Measurements from ENCODE around the gene NDUFS8. TPM values are rescaled to one million over a fixed set of nuclear protein-coding genes. Genes with fewer than 3 reads are reported as not detected.

Gene NDUFS8
- total and polyA plus RNA-seq, 2 donors (not counting 1 experiment from before 2014, with no cell fraction given) = 73.9 to 84.6 TPM

GRCh38 chr11:68044898-68045351 lies 14.4 kb downstream of the NDUFS8 start:
- 96% methylated on average over 12 of the region's 18 CpGs for WGBS (ENCODE audit: insufficient coverage)
- Histone ChIP-seq H3K36me3 (replicated peaks in 1 of 2; ENCODE audit: control extremely low read depth in 1 of 2, control insufficient read depth in 1 of 2, extremely low read depth in 1 of 2, insufficient read depth in 2 of 2, low read length in 1 of 2) (peaks cover 0 to 58% of the 10 kb centered on the region in 2 experiments), H3K27ac (ENCODE audit: low read length in 2 of 2) (no peak overlapping the region), H3K4me1 (ENCODE audit: control insufficient read depth in 2 of 2, insufficient read depth in 2 of 2, low read length in 2 of 2) (peaks cover 12 to 18% of the 10 kb centered on the region in 2 donors), H3K79me2 (ENCODE audit: control insufficient read depth, insufficient read depth, low read length) (peaks cover 20% of the 10 kb centered on the region), H4K20me1 (ENCODE audit: control insufficient read depth, insufficient read depth, low read length, poor library complexity, severe bottlenecking) (peaks cover 33% of the 10 kb centered on the region), H3K4me2 (replicated peaks; ENCODE audit: low read depth, low read length, poor library complexity, severe bottlenecking) (no peak overlapping the region), H2AFZ (ENCODE audit: insufficient read depth, low read depth, low read length, poor library complexity, severe bottlenecking) (no peak overlapping the region), H3K4me3 (ENCODE audit: control extremely low read depth in 1 of 5, extremely low read depth in 1 of 5, insufficient read depth in 1 of 5, low read depth in 2 of 5, low read length in 4 of 5) (no peak overlapping the region), H3K9me3 (ENCODE audit: control extremely low read depth in 1 of 3, control insufficient read depth in 2 of 3, insufficient read depth in 1 of 3, low read length in 2 of 3) (no peaks in the 10 kb centered on the region), H3K27me3 (replicated peaks in 1 of 4; ENCODE audit: control extremely low read depth in 1 of 4, control insufficient read depth in 3 of 4, insufficient read depth in 4 of 4, low read length in 3 of 4) (no peaks in the 10 kb centered on the region), H3K9ac (ENCODE audit: low read length) (no peak overlapping the region)
- no peak for ATAC-seq (ENCODE audit: low read depth)
- ChIA-PET POLR2A (no interaction called here), CTCF (interaction anchor here (0.9 kb wide), 1 partner anchor 254 kb away, joined by 3 read pairs; no protein-coding TSS in a partner anchor)
- Mint-ChIP-seq H3K27me3 (no peaks in the 10 kb centered on the region), H3K27ac (peak overlapping the region; percentile 46), H3K4me3 (no peak overlapping the region), H3K9me3 (ENCODE audit: insufficient read depth) (no peaks in the 10 kb centered on the region), H3K4me1 (peaks cover 14% of the 10 kb centered on the region)
- TF ChIP-seq EZH2 (IDR thresholded peaks at IDR 0.05; ENCODE audit: borderline replicate concordance, insufficient read depth, low read depth, low read length, poor library complexity, severe bottlenecking) (no peak), CTCF (IDR thresholded peaks at IDR 0.05) (no peak)
- intact Hi-C loops (cut with micrococcal nuclease) = no loop called here
- no peak for DNase-seq

- Mint-ChIP-seq H3K4me1 (no peaks in the 10 kb centered on the region), H3K9me3 (ENCODE audit: insufficient read depth) (no peaks in the 10 kb centered on the region), H3K4me3 (no peak overlapping the region), H3K27me3 (no peaks in the 10 kb centered on the region), H3K27ac (peak overlapping the region; percentile 41)
- Histone ChIP-seq H2AFZ (ENCODE audit: insufficient read depth, low read depth, low read length, poor library complexity, severe bottlenecking) (no peak overlapping the region), H3K4me2 (replicated peaks; ENCODE audit: low read depth, low read length, poor library complexity, severe bottlenecking) (no peak overlapping the region), H3K36me3 (replicated peaks in 1 of 2; ENCODE audit: control extremely low read depth in 1 of 2, control insufficient read depth in 1 of 2, extremely low read depth in 1 of 2, insufficient read depth in 2 of 2, low read length in 1 of 2) (peaks cover 0 to 78% of the 10 kb centered on the region in 2 experiments), H3K27ac (ENCODE audit: low read length in 2 of 2) (no peak overlapping the region), H3K9ac (ENCODE audit: low read length) (no peak overlapping the region), H3K27me3 (replicated peaks in 1 of 4; ENCODE audit: control extremely low read depth in 1 of 4, control insufficient read depth in 3 of 4, insufficient read depth in 4 of 4, low read length in 3 of 4) (no peaks in the 10 kb centered on the region), H3K79me2 (ENCODE audit: control insufficient read depth, insufficient read depth, low read length) (no peaks in the 10 kb centered on the region), H3K9me3 (ENCODE audit: control extremely low read depth in 1 of 3, control insufficient read depth in 2 of 3, insufficient read depth in 1 of 3, low read length in 2 of 3) (no peaks in the 10 kb centered on the region), H4K20me1 (ENCODE audit: control insufficient read depth, insufficient read depth, low read length, poor library complexity, severe bottlenecking) (peaks cover 19% of the 10 kb centered on the region), H3K4me3 (ENCODE audit: control extremely low read depth in 1 of 5, extremely low read depth in 1 of 5, insufficient read depth in 1 of 5, low read depth in 2 of 5, low read length in 4 of 5) (no peak overlapping the region), H3K4me1 (ENCODE audit: control insufficient read depth in 2 of 2, insufficient read depth in 2 of 2, low read length in 2 of 2) (no peaks in the 10 kb centered on the region)
- 95% methylated on average over 36 of the region's 37 CpGs for WGBS (ENCODE audit: insufficient coverage)
- ATAC-seq (ENCODE audit: low read depth) (no peak), DNase-seq (peak; percentile 9)
- ChIA-PET POLR2A (interaction anchor here (0.6 kb wide), 1 partner anchor 9 kb away, joined by 3 read pairs; the partner anchor contains the start of gene TCIRG1), CTCF (no interaction called here)
- intact Hi-C loops (cut with micrococcal nuclease) = no loop called here
- TF ChIP-seq CTCF (IDR thresholded peaks at IDR 0.05) (no peak), EZH2 (IDR thresholded peaks at IDR 0.05; ENCODE audit: borderline replicate concordance, insufficient read depth, low read depth, low read length, poor library complexity, severe bottlenecking) (no peak)
Observed at GRCh38 chr11:68047437-68048290, 17.2 kb downstream of the NDUFS8 start.

Data from B cell (primary cell).